Measurements from ENCODE around the gene TMUB2. TPM values are rescaled to one million over a fixed set of nuclear protein-coding genes. Genes with fewer than 3 reads are reported as not detected.

Gene TMUB2
- total and polyA plus RNA-seq, 9 of the 15 experiments (the other 6 are each of a cell fraction or from before 2014, with no cell fraction given) = 4.1 to 29.8 (median 16.3) TPM

DNA sequence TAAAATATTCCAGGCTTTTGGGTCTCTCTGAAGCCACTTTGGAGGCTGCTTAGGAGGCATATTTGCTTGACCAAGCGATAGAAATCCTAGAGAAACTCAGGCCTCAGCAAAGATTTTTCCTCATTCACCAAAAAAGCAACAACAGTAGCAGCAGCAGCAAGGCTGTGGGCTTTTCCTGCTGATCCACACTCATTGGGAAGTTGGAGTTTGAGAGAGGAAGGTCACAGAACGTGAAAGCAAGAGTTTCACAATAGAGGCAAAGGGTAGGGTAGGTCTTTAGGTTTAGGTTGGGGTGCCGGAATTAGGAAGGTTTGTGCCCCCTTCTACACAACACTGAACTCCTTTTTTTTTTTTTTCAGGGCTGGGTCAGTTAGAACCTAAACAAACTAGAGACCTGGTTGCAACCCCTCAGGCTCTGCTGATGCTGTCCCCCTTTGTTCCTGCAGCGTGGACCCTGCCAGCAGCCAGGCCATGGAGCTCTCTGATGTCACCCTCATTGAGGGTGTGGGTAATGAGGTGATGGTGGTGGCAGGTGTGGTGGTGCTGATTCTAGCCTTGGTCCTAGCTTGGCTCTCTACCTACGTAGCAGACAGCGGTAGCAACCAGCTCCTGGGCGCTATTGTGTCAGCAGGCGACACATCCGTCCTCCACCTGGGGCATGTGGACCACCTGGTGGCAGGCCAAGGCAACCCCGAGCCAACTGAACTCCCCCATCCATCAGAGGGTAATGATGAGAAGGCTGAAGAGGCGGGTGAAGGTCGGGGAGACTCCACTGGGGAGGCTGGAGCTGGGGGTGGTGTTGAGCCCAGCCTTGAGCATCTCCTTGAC lies 2.0 kb downstream of the TMUB2 start:
- H3K79me2 ChIP-seq (ENCODE audit: control insufficient read depth, insufficient read depth, low read length) = peaks cover 38% of the 10 kb centered on the region
- ChIA-PET CTCF (ENCODE audit: low intra/inter-chr PET ratio) (no interaction called here), POLR2A (interaction anchor here (2.3 kb wide), 1 partner anchor 9 kb away, joined by 14 read pairs; no protein-coding TSS in a partner anchor)
- 0 out of 2 replicates have a peak, but pooled peaks cover 5% of the 10 kb centered on the region for H4K20me1 ChIP-seq (replicated peaks; ENCODE audit: control insufficient read depth, insufficient read depth, low read length)
- peak; percentile 53 for TF ChIP-seq PRDM10 (IDR thresholded peaks at IDR 0.05; ENCODE audit: partially characterized antibody)
- no peak for TF ChIP-seq SMAD1 (IDR thresholded peaks at IDR 0.05; ENCODE audit: low read depth, low read length, partially characterized antibody)
- 0 out of 2 replicates have a peak, but pooled peaks have one; percentile 47 for TF ChIP-seq RBFOX2 (IDR thresholded peaks at IDR 0.05; ENCODE audit: low read depth, low read length)
- H3K27me3 ChIP-seq (ENCODE audit: control insufficient read depth in 2 of 2, insufficient read depth in 2 of 2, low read length in 2 of 2) = no peaks in the 10 kb centered on the region
- no peak overlapping the region for H3K4me3 ChIP-seq
- intact Hi-C loops (cut with micrococcal nuclease) (no loop called here), in situ Hi-C loops (cut with MboI) (no loop called here)
- DNase-seq (ENCODE audit: extremely low read depth in 1 of 4, low spot score in 3 of 4) (no peak), ATAC-seq (no peak), FAIRE-seq (no peak)
- 87% methylated on average over 10 of the region's 12 CpGs for WGBS (ENCODE audit: insufficient coverage, low coverage, missing lambda C conversion rate)
- peaks cover 20 to 22% of the 10 kb centered on the region in 2 experiments for H3K4me1 ChIP-seq (replicated peaks in 1 of 2; ENCODE audit: control insufficient read depth in 2 of 2, insufficient read depth in 2 of 2, low read length in 2 of 2)
- H3K9ac ChIP-seq (ENCODE audit: insufficient read depth in 1 of 2, low read depth in 2 of 2, low read length in 2 of 2) = peak overlapping the region in 1 of 2 experiments; percentile 60; a peak in 2 of 4 replicates
- peaks cover 51% of the 10 kb centered on the region for H3K36me3 ChIP-seq (ENCODE audit: control insufficient read depth, insufficient read depth, low read length)
- no peak overlapping the region for H3K27ac ChIP-seq (ENCODE audit: extremely low read depth, low read depth, low read length)
- H3K9me1 ChIP-seq (ENCODE audit: control insufficient read depth, insufficient read depth, low read length) = no peaks in the 10 kb centered on the region
- no peak overlapping the region for H3K4me2 ChIP-seq (ENCODE audit: insufficient read depth, low read length)
- H3K9me3 ChIP-seq (replicated peaks; ENCODE audit: control insufficient read depth, insufficient read depth, low read depth, low read length) = no peaks in the 10 kb centered on the region
- H2AFZ ChIP-seq (ENCODE audit: low read depth, low read length) = no peak overlapping the region
- BruUV-seq (replicated peaks) = no TSS peak

Data from K562 (cell line).